A549 (cell line): ENCODE data around the gene ZBTB46. TPM values are rescaled to one million over a fixed set of nuclear protein-coding genes. Genes with fewer than 3 reads are reported as not detected.
A peak's percentile ranks its signal among the peaks of the same experiment; 100 is the strongest.

Source experiments
- ATAC-seq, 2 experiments: fragments of 200-7000 bp in 1 of 2; fragments of >200 bp in 1 of 2; cut with Nextera tagmentation in 1 of 2; cut with Tn5 transposase in 1 of 2; 3 replicates each; pipeline versions ENCODE4 v1.8.0 to v1.9.1; 2018 to 2020; ENCODE audit warnings: mild to moderate bottlenecking in 1 of 2, moderate library complexity in 1 of 2
- CTCF ChIA-PET: fragments of 300-600 bp; sonication (Branson Sonifier 250); formaldehyde crosslinking; extraction: SDS; loops from one replicate; lab custom pipeline; 2021; ENCODE audit warnings: antibody characterized with exemption, inconsistent platforms; lab: Yijun Ruan, JAX
- POLR2A ChIA-PET: fragments of 350-600 bp; formaldehyde crosslinking; extraction: SDS; loops from one replicate; lab custom pipeline; 2021; ENCODE audit warnings: antibody characterized with exemption, inconsistent platforms; lab: Yijun Ruan, JAX
- DNase-seq, 2 experiments: peaks; one replicate each; pipeline versions ENCODE4 v3.0.0 to v3.0.0-alpha.2; 2011 to 2016; ENCODE audit warnings: low read depth in 1 of 2, low spot score in 1 of 2
- FAIRE-seq: peaks from 2 replicates; lab custom pipeline; 2011; peaks lifted over from hg19 to GRCh38; lab: Jason Lieb, UNC
- H3K27ac ChIP-seq, 2 experiments: fragments of >200 bp; sonication (Bioruptor Twin); formaldehyde crosslinking; 3 replicates each; pipeline ENCODE4 v1.5.1; 2016 to 2017
- H3K4me1 ChIP-seq: fragments of >200 bp; sonication (Bioruptor Twin); formaldehyde crosslinking; 3 replicates; pipeline ENCODE4 v1.6.1; 2016
- H3K4me2 ChIP-seq: fragments of >200 bp; sonication (Bioruptor Twin); formaldehyde crosslinking; 3 replicates; pipeline ENCODE4 v1.6.1; 2016
- H3K4me3 ChIP-seq: fragments of >200 bp; sonication (Bioruptor Twin); formaldehyde crosslinking; 3 replicates; pipeline ENCODE4 v1.5.1; 2016
- H3K9me3 ChIP-seq: fragments of >200 bp; sonication (Bioruptor Twin); formaldehyde crosslinking; 3 replicates; pipeline ENCODE4 v1.6.1; 2016
- ATOH8 ChIP-seq: fragments of 250-450 bp; sonication (Bioruptor Pico); IDR thresholded peaks from 2 replicates; pipeline ENCODE4 v1.5.0; 2020; ENCODE audit warnings: low read depth, mild to moderate bottlenecking, moderate library complexity
- BCL3 ChIP-seq: fragments of >200 bp; sonication (Bioruptor Twin); formaldehyde crosslinking; IDR thresholded peaks from 3 replicates; pipeline ENCODE4 v1.6.1; 2016
- CEBPB ChIP-seq, 2 experiments: fragments of >200 bp in 1 of 2; sonication (Bioruptor Twin) in 1 of 2; formaldehyde crosslinking in 1 of 2; IDR thresholded peaks; 2 replicates each; pipeline ENCODE4 v1.6.1; 2012 to 2016
- EHF ChIP-seq: fragments of 250-450 bp; sonication (Bioruptor Pico); IDR thresholded peaks from 2 replicates; pipeline ENCODE4 v1.5.0; 2020; ENCODE audit warnings: mild to moderate bottlenecking
- EHMT2 ChIP-seq: fragments of 200-600 bp; sonication (generic); IDR thresholded peaks from 2 replicates; pipeline ENCODE4 v1.6.1; 2016; ENCODE audit warnings: antibody characterized with exemption, low read depth, mild to moderate bottlenecking, moderate library complexity
- ESRRA ChIP-seq: fragments of 150-350 bp; IDR thresholded peaks from 2 replicates; pipeline ENCODE4 v1.6.1; 2014; ENCODE audit warnings: mild to moderate bottlenecking, low read length, borderline replicate concordance
- FOSL2 ChIP-seq, 2 experiments: fragments of 450-650 bp in 1 of 2; fragments of >200 bp in 1 of 2; sonication (Bioruptor Twin) in 1 of 2; formaldehyde crosslinking; IDR thresholded peaks; 2 replicates each; pipeline versions ENCODE4 v1.5.0 to v1.6.1; 2016 to 2020; ENCODE audit warnings: mild to moderate bottlenecking in 1 of 2, moderate library complexity in 1 of 2
- FOXS1 ChIP-seq: fragments of 250-450 bp; sonication (Bioruptor Pico); IDR thresholded peaks from 2 replicates; pipeline ENCODE4 v1.5.0; 2020; ENCODE audit warnings: mild to moderate bottlenecking, moderate library complexity
- HES2 ChIP-seq: fragments of >200 bp; sonication (Bioruptor Twin); formaldehyde crosslinking; IDR thresholded peaks from 2 replicates; pipeline ENCODE4 v1.6.1; 2016
- HEYL ChIP-seq: fragments of 250-450 bp; sonication (Bioruptor Pico); IDR thresholded peaks from 2 replicates; pipeline ENCODE4 v1.8.0; 2021; ENCODE audit warnings: mild to moderate bottlenecking, moderate library complexity
- HMGXB4 ChIP-seq: fragments of 250-450 bp; sonication (Bioruptor Pico); IDR thresholded peaks from 2 replicates; pipeline ENCODE4 v1.5.0; 2021; ENCODE audit warnings: mild to moderate bottlenecking, moderate library complexity, borderline replicate concordance
- HOXA7 ChIP-seq: fragments of 250-450 bp; sonication (Bioruptor Pico); IDR thresholded peaks from 2 replicates; pipeline ENCODE4 v1.5.0; 2020; ENCODE audit warnings: mild to moderate bottlenecking, moderate library complexity
- JUNB ChIP-seq: fragments of >200 bp; sonication (Bioruptor Twin); formaldehyde crosslinking; IDR thresholded peaks from 2 replicates; pipeline ENCODE4 v1.6.1; 2016
- PHF8 ChIP-seq: fragments of 200-600 bp; sonication (generic); IDR thresholded peaks from 2 replicates; pipeline ENCODE4 v1.6.1; 2016; ENCODE audit warnings: low read depth, mild to moderate bottlenecking, antibody characterized with exemption, moderate library complexity, borderline replicate concordance
- RAD21 ChIP-seq, 2 experiments: fragments of >200 bp in 1 of 2; sonication (Bioruptor Twin) in 1 of 2; formaldehyde crosslinking in 1 of 2; IDR thresholded peaks in 1 of 2; conservative IDR thresholded peaks in 1 of 2; 2 replicates in 1 of 2; 3 replicates in 1 of 2; pipeline ENCODE4 v1.6.1; 2012 to 2018; ENCODE audit warnings: inconsistent platforms in 1 of 2
- REST ChIP-seq: fragments of 200-600 bp; sonication (generic); IDR thresholded peaks from 2 replicates; pipeline ENCODE4 v1.6.1; 2016; ENCODE audit warnings: antibody characterized with exemption, mild to moderate bottlenecking, moderate library complexity
- RFX5 ChIP-seq: fragments of 450-650 bp; IDR thresholded peaks from 2 replicates; pipeline ENCODE4 v1.7.1; 2014; ENCODE audit warnings: antibody characterized with exemption, mild to moderate bottlenecking, moderate library complexity
- RNF2 ChIP-seq: fragments of 200-600 bp; sonication (generic); IDR thresholded peaks from 2 replicates; pipeline ENCODE4 v1.6.1; 2016; ENCODE audit warnings: low read depth, mild to moderate bottlenecking, antibody characterized with exemption, moderate library complexity, borderline replicate concordance
- SREBF2 ChIP-seq: fragments of 450-650 bp; IDR thresholded peaks from 2 replicates; pipeline ENCODE4 v1.6.1; 2014; ENCODE audit warnings: mild to moderate bottlenecking, moderate library complexity
- USF2 ChIP-seq: fragments of 450-650 bp; IDR thresholded peaks from 2 replicates; pipeline ENCODE4 v1.6.1; 2014; ENCODE audit warnings: antibody characterized with exemption
- ZFP36 ChIP-seq: fragments of 450-650 bp; IDR thresholded peaks from 2 replicates; pipeline ENCODE4 v1.6.1; 2014; ENCODE audit warnings: borderline replicate concordance; ENCODE audit not compliant: partially characterized antibody
- ZSCAN20 ChIP-seq: fragments of 250-450 bp; sonication (Bioruptor Pico); IDR thresholded peaks from 2 replicates; pipeline ENCODE4 v1.8.0; 2022; ENCODE audit warnings: mild to moderate bottlenecking, moderate library complexity
- WGBS: methylation state at CpG from one replicate; pipeline ENCODE4 v1.1.6; 2017; ENCODE audit errors: missing lambda C conversion rate; 5-methylcytosine and 5-hydroxymethylcytosine counted together
- polyA plus RNA-seq, 4 experiments: library from polyadenylated mRNA; depleted of rRNA in 3 of 4; stranded (reverse); fragments of >200 nt; fragmentation: RNase III in 1 of 4; extraction: RNeasy Plus Mini Kit Qiagen cat#74134 plus additional on column Dnase treatment in 1 of 4; gene quantifications; 2 replicates in 3 of 4; 3 replicates in 1 of 4; pipeline ENCODE4 v1.2.3, GENCODE V29; 2011 to 2017

The ZBTB46 gene
- polyA plus RNA-seq, 2 of the 4 experiments (the other 2 are of a cell fraction): 0.17 to 0.43 TPM

GRCh38 chr20:63694584-63695423, 136.3 kb downstream of the ZBTB46 start:
- Histone ChIP-seq H3K4me1 (peaks cover 41% of the 10 kb centered on the region), H3K27ac (peak overlapping the region in 1 of 2 experiments; percentile 31; a peak in 2 of 6 replicates), H3K4me2 (no peak overlapping the region)
- no peak for ATAC-seq
- TF ChIP-seq FOXS1 (CRISPR knock-in tag): no peak
- TF ChIP-seq SREBF2: no peak
- no peak for TF ChIP-seq HEYL (CRISPR knock-in tag)
- no peak for TF ChIP-seq ZFP36
- no peak for TF ChIP-seq JUNB
- TF ChIP-seq, all 56 proteins: peak for 0
- 91% methylated on average over 8 of the region's 37 CpGs for WGBS
- H3K4me3 ChIP-seq: no peak overlapping the region
- ChIA-PET CTCF (interaction anchor here (1.0 kb wide), 1 partner anchor 157 kb away, joined by 3 read pairs; no protein-coding TSS in a partner anchor), POLR2A (interaction anchor here (0.6 kb wide), 1 partner anchor 279 kb away, joined by 3 read pairs; no protein-coding TSS in a partner anchor)
- DNase-seq (no peak), FAIRE-seq (no peak)
- H3K9me3 ChIP-seq: no peaks in the 10 kb centered on the region

GRCh38 chr20:63693733-63694583, 137.1 kb downstream of the ZBTB46 start:
- TF ChIP-seq ZFP36 (no peak), CEBPB (IDR thresholded peaks at IDR 0.05) (no peak), FOSL2 (IDR thresholded peaks at IDR 0.05) (no peak), FOSL2 (CRISPR knock-in tag; IDR thresholded peaks at IDR 0.05) (no peak), USF2 (no peak), HMGXB4 (no peak), EHF (CRISPR knock-in tag) (no peak), RFX5 (no peak), HOXA7 (CRISPR knock-in tag) (no peak), RNF2 (no peak), HEYL (CRISPR knock-in tag) (no peak), ZSCAN20 (CRISPR knock-in tag) (no peak), ATOH8 (CRISPR knock-in tag) (no peak), BCL3 (no peak), HES2 (no peak), PHF8 (no peak), EHMT2 (no peak), RAD21 (conservative IDR thresholded peaks at IDR 0.05 in 1 of 2, IDR thresholded peaks at IDR 0.05 in 1 of 2) (no peak), REST (no peak), ESRRA (no peak)
- Histone ChIP-seq H3K4me1 (peaks cover 33% of the 10 kb centered on the region), H3K4me3 (no peak overlapping the region), H3K27ac (no peak overlapping the region), H3K4me2 (no peak overlapping the region), H3K9me3 (no peaks in the 10 kb centered on the region)
- no peak for DNase-seq
- ChIA-PET CTCF (interaction anchor here (1.0 kb wide), 1 partner anchor 156 kb away, joined by 3 read pairs; no protein-coding TSS in a partner anchor), POLR2A (interaction anchor here (0.6 kb wide), 1 partner anchor 279 kb away, joined by 3 read pairs; no protein-coding TSS in a partner anchor)
- no peak for ATAC-seq
- no peak for FAIRE-seq
- WGBS: 100% methylated on average over 4 of the region's 21 CpGs
